IPS-15b (cell line): Measurements from ENCODE around the gene KRTAP10-5.

Experiments used
- H3K27me3 ChIP-seq: one replicate; pipeline ENCODE4 v1.6.1; 2013; ENCODE audit warnings: low read length; ENCODE audit not compliant: control insufficient read depth, insufficient read depth
- H3K36me3 ChIP-seq: one replicate; pipeline ENCODE4 v1.6.1; 2013; ENCODE audit warnings: low read length; ENCODE audit not compliant: control insufficient read depth, insufficient read depth
- H3K4me1 ChIP-seq: one replicate; pipeline ENCODE4 v1.6.1; 2013; ENCODE audit warnings: mild to moderate bottlenecking, low read length; ENCODE audit not compliant: control insufficient read depth, insufficient read depth
- H3K4me3 ChIP-seq: one replicate; pipeline ENCODE4 v1.5.1; 2013; ENCODE audit warnings: low read depth, low read length
- H3K9ac ChIP-seq: one replicate; pipeline ENCODE4 v1.6.1; 2013; ENCODE audit warnings: low read depth, mild to moderate bottlenecking, low read length
- H3K9me3 ChIP-seq: one replicate; pipeline ENCODE4 v1.6.1; 2013; ENCODE audit warnings: mild to moderate bottlenecking, low read length; ENCODE audit not compliant: control insufficient read depth, insufficient read depth

Gene KRTAP10-5

GRCh38 chr21:44534688-44535087 lies 45.7 kb downstream of the KRTAP10-5 start:
- no peaks in the 10 kb centered on the region for H3K27me3 ChIP-seq
- H3K4me3 ChIP-seq = no peak overlapping the region
- no peaks in the 10 kb centered on the region for H3K36me3 ChIP-seq
- no peak overlapping the region for H3K9ac ChIP-seq
- H3K9me3 ChIP-seq = no peaks in the 10 kb centered on the region
- H3K4me1 ChIP-seq = no peaks in the 10 kb centered on the region

GRCh38 chr21:44533891-44534627 lies 46.3 kb downstream of the KRTAP10-5 start:
- no peaks in the 10 kb centered on the region for H3K27me3 ChIP-seq
- no peak overlapping the region for H3K4me3 ChIP-seq
- no peak overlapping the region for H3K9ac ChIP-seq
- H3K4me1 ChIP-seq = no peaks in the 10 kb centered on the region
- no peaks in the 10 kb centered on the region for H3K9me3 ChIP-seq
- H3K36me3 ChIP-seq = no peaks in the 10 kb centered on the region

DNA sequence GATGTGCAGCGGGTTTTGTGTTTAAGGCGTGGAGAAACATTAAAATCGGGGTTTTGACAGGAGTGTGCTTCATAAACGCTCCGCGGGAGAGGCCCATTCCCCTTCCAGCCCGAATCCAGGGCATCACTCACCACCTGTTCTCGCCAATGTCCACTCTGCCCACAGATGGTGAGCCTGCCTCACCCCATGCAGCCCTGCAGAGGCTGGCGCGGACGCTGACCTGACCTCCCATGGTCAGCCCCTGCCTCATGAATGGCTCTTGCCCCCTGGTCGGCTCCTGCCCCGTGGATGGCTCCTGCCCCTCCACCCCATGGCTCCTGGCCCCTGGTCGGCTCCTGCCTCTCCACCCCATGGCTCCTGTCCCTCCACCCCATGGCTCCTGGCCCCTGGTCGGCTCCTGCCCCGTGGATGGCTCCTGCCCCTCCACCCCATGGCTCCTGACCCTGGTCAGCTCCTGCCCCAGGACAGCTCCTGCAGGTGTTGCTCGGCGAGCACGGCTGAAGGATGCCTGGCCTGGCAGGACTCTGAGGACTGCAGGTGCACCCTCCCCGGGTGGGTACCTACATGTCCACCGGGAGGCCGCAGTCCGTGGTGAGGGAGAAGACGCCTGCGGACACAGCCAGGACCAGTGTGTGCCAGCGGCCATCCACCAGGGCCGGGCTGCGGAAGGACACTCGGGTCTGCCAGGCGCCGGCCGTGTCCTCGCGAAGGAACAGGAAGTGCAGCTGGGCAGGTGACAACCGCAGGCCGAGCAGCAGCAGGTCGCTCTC lies 47.1 kb downstream of the KRTAP10-5 start:
- Histone ChIP-seq H3K4me1 (no peaks in the 10 kb centered on the region), H3K9ac (no peak overlapping the region), H3K36me3 (no peaks in the 10 kb centered on the region), H3K9me3 (no peaks in the 10 kb centered on the region), H3K27me3 (no peaks in the 10 kb centered on the region), H3K4me3 (no peak overlapping the region)

DNA sequence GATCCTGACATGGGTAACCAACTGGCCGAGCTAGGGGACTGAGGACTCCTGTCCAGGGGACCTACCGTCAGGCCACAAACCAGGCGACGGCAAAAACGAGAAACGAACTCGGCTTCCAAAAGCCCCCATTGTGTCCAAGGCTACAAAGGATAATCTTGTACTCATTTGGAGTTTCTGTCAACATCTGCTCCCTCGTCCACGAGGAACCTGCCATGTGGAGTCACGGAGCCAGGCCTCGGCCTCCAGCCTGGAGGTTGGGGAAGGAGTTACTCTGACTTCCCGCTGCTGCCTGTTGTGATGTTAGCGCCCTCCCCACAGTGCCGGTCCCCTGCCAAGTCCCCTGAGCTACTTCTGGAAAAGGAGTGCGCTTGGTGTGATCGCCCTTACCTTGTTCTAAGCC lies 47.7 kb downstream of the KRTAP10-5 start:
- no peaks in the 10 kb centered on the region for H3K4me1 ChIP-seq
- H3K27me3 ChIP-seq = no peaks in the 10 kb centered on the region
- no peak overlapping the region for H3K4me3 ChIP-seq
- no peaks in the 10 kb centered on the region for H3K36me3 ChIP-seq
- H3K9me3 ChIP-seq = no peaks in the 10 kb centered on the region
- H3K9ac ChIP-seq = no peak overlapping the region

- Histone ChIP-seq H3K4me3 (no peak overlapping the region), H3K9ac (no peak overlapping the region), H3K9me3 (no peaks in the 10 kb centered on the region), H3K27me3 (no peaks in the 10 kb centered on the region), H3K4me1 (no peaks in the 10 kb centered on the region), H3K36me3 (no peaks in the 10 kb centered on the region)
Measured at GRCh38 chr21:44531606-44532564, 48.5 kb downstream of the KRTAP10-5 start.

- Histone ChIP-seq H3K9ac (no peak overlapping the region), H3K4me1 (no peaks in the 10 kb centered on the region), H3K4me3 (no peak overlapping the region), H3K9me3 (no peaks in the 10 kb centered on the region), H3K36me3 (no peaks in the 10 kb centered on the region), H3K27me3 (no peaks in the 10 kb centered on the region)
Measured at GRCh38 chr21:44530903-44531605, 49.4 kb downstream of the KRTAP10-5 start.

DNA sequence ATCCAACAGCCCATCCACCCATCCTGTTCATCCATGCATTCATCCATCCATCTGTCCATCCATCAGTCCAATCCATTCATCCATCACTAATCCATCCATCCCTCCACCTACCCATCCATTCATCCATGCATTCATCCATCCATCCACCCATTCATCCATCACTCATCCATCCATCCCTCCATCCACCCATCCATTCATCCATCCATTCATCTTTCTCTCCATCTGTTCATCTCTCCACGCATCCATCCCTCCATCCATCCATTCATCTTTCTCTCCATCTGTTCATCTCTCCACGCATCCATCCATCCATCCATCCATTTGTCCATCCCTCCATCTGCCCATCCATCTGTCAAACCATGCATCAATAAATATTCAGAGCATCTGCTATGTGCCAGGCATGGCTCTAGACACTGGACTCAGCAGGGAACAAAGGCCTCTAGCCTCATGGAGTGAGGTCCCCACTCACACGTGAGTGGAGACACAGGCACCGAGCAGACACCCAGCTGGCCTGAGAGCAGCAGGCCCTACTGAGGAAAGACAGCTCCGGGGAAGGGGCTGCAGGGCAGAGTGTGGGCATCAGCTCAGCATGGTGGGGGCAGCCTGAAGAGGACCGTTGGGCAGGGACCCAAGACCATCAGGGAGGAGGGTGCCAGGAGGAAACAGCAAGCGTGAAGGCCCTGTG lies 50.0 kb downstream of the KRTAP10-5 start:
- Histone ChIP-seq H3K36me3 (no peaks in the 10 kb centered on the region), H3K9me3 (no peaks in the 10 kb centered on the region), H3K4me3 (no peak overlapping the region), H3K27me3 (no peaks in the 10 kb centered on the region), H3K9ac (no peak overlapping the region), H3K4me1 (no peaks in the 10 kb centered on the region)

DNA sequence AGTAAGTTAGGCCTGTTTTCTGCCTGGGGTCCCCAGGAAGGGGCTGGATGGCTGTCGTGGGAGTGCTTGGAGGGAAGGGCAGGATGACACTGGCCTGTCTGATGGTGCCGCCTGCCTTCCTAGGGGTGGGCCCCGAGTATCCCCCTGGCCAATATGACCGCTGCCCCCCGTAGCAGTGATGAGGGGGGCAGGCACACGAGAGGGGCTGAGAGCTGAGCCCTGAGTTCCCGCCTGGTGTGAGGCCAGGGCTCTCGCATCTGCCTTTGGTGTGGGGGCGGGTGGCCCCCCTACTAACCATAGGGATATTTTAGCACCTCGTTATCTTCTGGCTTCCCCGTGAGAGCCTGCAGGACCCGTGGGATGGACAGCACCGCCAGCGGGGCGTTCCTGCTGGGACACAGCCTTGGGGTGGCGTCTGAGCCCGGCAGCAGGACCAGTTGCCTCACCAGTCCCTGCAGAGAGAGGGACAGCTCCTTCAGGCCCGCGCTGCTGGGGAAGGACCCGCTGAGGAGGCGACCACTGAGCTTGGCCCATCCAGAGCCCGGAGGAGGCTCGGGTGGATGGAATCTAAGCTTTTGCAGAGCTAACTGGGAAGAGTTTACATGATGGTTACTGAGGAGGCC lies 50.8 kb downstream of the KRTAP10-5 start:
- H3K4me1 ChIP-seq = no peaks in the 10 kb centered on the region
- H3K36me3 ChIP-seq = no peaks in the 10 kb centered on the region
- no peak overlapping the region for H3K4me3 ChIP-seq
- no peak overlapping the region for H3K9ac ChIP-seq
- H3K9me3 ChIP-seq = no peaks in the 10 kb centered on the region
- no peaks in the 10 kb centered on the region for H3K27me3 ChIP-seq
